HepG2 (cell line): Measurements from ENCODE around the gene APOLD1. TPM values are rescaled to one million over a fixed set of nuclear protein-coding genes. Genes with fewer than 3 reads are reported as not detected.

ENCODE experiments used
- AGO1 ChIP-seq: fragments of 200-400 bp; formaldehyde crosslinking; IDR thresholded peaks from 2 replicates; pipeline ENCODE4 v1.6.1; 2017; ENCODE audit warnings: mild to moderate bottlenecking, low read depth, low read length, moderate library complexity; ENCODE audit not compliant: poor library complexity, severe bottlenecking
- AHR ChIP-seq: IDR thresholded peaks from 2 replicates; pipeline ENCODE4 v1.6.1; 2018; ENCODE audit warnings: missing genetic modification reagents, missing compliant biosample characterization
- KLF6 ChIP-seq: IDR thresholded peaks from 2 replicates; pipeline ENCODE4 v1.8.0; 2016; ENCODE audit warnings: missing biosample characterization, missing genetic modification reagents
- MLXIP ChIP-seq: sonication (generic); formaldehyde crosslinking; IDR thresholded peaks from 2 replicates; pipeline ENCODE4 v1.9.0; 2021; ENCODE audit warnings: missing genetic modification reagents, borderline replicate concordance
- STAT5B ChIP-seq: sonication (generic); formaldehyde crosslinking; IDR thresholded peaks from 2 replicates; pipeline ENCODE4 v1.4.0; 2020; ENCODE audit warnings: missing genetic modification reagents
- TCF12 ChIP-seq, 2 experiments: fragments of 450-650 bp in 1 of 2; sonication (generic) in 1 of 2; formaldehyde crosslinking in 1 of 2; IDR thresholded peaks; 2 replicates each; pipeline versions ENCODE4 v1.6.1 to v1.8.0; 2017 to 2022; ENCODE audit warnings: antibody characterized with exemption in 1 of 2, mild to moderate bottlenecking in 1 of 2, missing genetic modification reagents in 1 of 2, moderate library complexity in 1 of 2
- TEAD2 ChIP-seq: sonication (generic); formaldehyde crosslinking; IDR thresholded peaks from 2 replicates; pipeline ENCODE4 v1.9.0; 2021; ENCODE audit warnings: missing genetic modification reagents
- YEATS2 ChIP-seq: sonication (generic); formaldehyde crosslinking; IDR thresholded peaks from 2 replicates; pipeline ENCODE4 v1.4.0; 2020; ENCODE audit warnings: missing genetic modification reagents, borderline replicate concordance
- ZIK1 ChIP-seq: sonication (generic); formaldehyde crosslinking; IDR thresholded peaks from 2 replicates; pipeline ENCODE4 v1.5.0; 2020; ENCODE audit warnings: mild to moderate bottlenecking, low read depth, missing genetic modification reagents, borderline replicate concordance
- ZNF160 ChIP-seq: sonication (generic); formaldehyde crosslinking; IDR thresholded peaks from 2 replicates; pipeline ENCODE4 v1.8.0; 2022; ENCODE audit warnings: mild to moderate bottlenecking, inconsistent platforms, missing genetic modification reagents
- ZNF337 ChIP-seq: sonication (generic); formaldehyde crosslinking; IDR thresholded peaks from 2 replicates; pipeline ENCODE4 v1.5.1; 2020; ENCODE audit warnings: missing genetic modification reagents, low read depth, mild to moderate bottlenecking, borderline replicate concordance
- ZNF432 ChIP-seq: sonication (generic); formaldehyde crosslinking; IDR thresholded peaks from 2 replicates; pipeline ENCODE4 v1.5.0; 2020; ENCODE audit warnings: missing genetic modification reagents, mild to moderate bottlenecking, borderline replicate concordance
- polyA plus RNA-seq, 8 experiments: library from polyadenylated mRNA; depleted of rRNA in 3 of 8; stranded (reverse) in 7 of 8; unstranded in 1 of 8; fragments of >200 nt; fragmentation: Illumina TruSeq in 4 of 8; extraction: Trizol in 4 of 8; gene quantifications; 2 replicates each; pipeline versions ENCODE4 v1.2.1 to v1.2.3, GENCODE V29; 2011 to 2016; ENCODE audit warnings: low read depth in 4 of 8, missing spikeins in 1 of 8, mixed read lengths in 1 of 8; ENCODE audit not compliant: insufficient read depth in 1 of 8
- total RNA-seq, 5 experiments: library from RNA; depleted of rRNA; stranded (reverse); fragments of >200 nt; fragmentation: Illumina TruSeq; extraction: Trizol; gene quantifications; 2 replicates each; pipeline ENCODE4 v1.2.3, GENCODE V29; 2016; ENCODE audit warnings: low read depth in 1 of 5
- TF ChIP-seq, protein P1 (sequence below): sonication (generic); formaldehyde crosslinking; conservative IDR thresholded peaks from 2 replicates; pipeline ENCODE4 v1.4.0; 2020; ENCODE audit warnings: missing genetic modification reagents
- TF ChIP-seq, protein P2 (sequence below): sonication (generic); formaldehyde crosslinking; IDR thresholded peaks from 2 replicates; pipeline ENCODE4 v1.9.0; 2021; ENCODE audit warnings: missing genetic modification reagents, mild to moderate bottlenecking, borderline replicate concordance
- TF ChIP-seq, protein P3 (sequence below): sonication (generic); formaldehyde crosslinking; IDR thresholded peaks from 2 replicates; pipeline ENCODE4 v1.5.1; 2020; ENCODE audit warnings: missing genetic modification reagents, mild to moderate bottlenecking, borderline replicate concordance

Gene APOLD1
- total and polyA plus RNA-seq, 2 of the 13 experiments (the other 11 are each of a cell fraction or from before 2014, with no cell fraction given) = 0.20 to 0.84 TPM

DNA sequence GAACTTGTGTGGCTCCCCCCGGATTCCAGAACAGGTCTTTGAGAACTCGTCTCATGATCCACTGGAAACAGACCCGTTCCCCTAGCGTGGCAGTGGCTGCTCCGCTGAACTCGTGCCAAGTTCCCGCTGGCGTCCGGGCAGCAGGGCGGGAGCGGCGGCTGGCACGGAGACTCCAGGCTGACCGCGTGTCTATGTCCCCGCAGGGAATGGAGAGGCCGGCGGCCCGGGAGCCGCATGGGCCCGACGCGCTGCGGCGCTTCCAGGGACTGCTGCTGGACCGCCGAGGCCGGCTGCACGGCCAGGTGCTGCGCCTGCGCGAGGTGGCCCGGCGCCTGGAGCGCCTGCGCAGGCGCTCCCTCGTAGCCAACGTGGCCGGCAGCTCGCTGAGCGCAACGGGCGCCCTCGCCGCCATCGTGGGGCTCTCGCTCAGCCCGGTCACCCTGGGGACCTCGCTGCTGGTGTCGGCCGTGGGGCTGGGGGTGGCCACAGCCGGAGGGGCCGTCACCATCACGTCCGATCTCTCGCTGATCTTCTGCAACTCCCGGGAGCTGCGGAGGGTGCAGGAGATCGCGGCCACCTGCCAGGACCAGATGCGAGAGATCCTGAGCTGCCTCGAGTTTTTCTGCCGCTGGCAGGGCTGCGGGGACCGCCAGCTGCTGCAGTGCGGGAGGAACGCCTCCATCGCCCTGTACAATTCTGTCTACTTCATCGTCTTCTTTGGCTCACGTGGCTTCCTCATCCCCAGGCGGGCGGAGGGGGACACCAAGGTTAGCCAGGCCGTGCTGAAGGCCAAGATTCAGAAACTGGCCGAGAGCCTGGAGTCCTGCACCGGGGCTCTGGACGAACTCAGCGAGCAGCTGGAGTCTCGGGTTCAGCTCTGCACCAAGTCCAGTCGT is 1.5 kb downstream of the APOLD1 start (continued):
- TF ChIP-seq ZNF432 (CRISPR knock-in tag) (no peak), AHR (peak; percentile 58; the same call in 1 of the 2 replicates), KLF6 (CRISPR knock-in tag) (peak; percentile 81; the same call in 1 of the 2 replicates), TEAD2 (CRISPR knock-in tag) (peak; percentile 89; the same call in 1 of the 2 replicates), STAT5B (CRISPR knock-in tag) (0 out of 2 replicates have a peak, but pooled peaks have one; percentile 26), ZNF160 (CRISPR knock-in tag) (peak; percentile 45; the same call in 1 of the 2 replicates), AGO1 (no peak), MLXIP (CRISPR knock-in tag) (no peak), YEATS2 (CRISPR knock-in tag) (peak; percentile 55; the same call in 1 of the 2 replicates), ZNF337 (no peak), ZIK1 (CRISPR knock-in tag) (no peak), TCF12 (IDR thresholded peaks at IDR 0.05) (no peak), TCF12 (CRISPR knock-in tag; IDR thresholded peaks at IDR 0.05) (0 out of 2 replicates have a peak, but pooled peaks have one; percentile 50)
- TF ChIP-seq, protein P1, sequence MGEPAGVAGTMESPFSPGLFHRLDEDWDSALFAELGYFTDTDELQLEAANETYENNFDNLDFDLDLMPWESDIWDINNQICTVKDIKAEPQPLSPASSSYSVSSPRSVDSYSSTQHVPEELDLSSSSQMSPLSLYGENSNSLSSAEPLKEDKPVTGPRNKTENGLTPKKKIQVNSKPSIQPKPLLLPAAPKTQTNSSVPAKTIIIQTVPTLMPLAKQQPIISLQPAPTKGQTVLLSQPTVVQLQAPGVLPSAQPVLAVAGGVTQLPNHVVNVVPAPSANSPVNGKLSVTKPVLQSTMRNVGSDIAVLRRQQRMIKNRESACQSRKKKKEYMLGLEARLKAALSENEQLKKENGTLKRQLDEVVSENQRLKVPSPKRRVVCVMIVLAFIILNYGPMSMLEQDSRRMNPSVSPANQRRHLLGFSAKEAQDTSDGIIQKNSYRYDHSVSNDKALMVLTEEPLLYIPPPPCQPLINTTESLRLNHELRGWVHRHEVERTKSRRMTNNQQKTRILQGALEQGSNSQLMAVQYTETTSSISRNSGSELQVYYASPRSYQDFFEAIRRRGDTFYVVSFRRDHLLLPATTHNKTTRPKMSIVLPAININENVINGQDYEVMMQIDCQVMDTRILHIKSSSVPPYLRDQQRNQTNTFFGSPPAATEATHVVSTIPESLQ (CRISPR knock-in tag) = 0 out of 2 replicates have a peak, but pooled peaks have one; percentile 72
- TF ChIP-seq, protein P2, sequence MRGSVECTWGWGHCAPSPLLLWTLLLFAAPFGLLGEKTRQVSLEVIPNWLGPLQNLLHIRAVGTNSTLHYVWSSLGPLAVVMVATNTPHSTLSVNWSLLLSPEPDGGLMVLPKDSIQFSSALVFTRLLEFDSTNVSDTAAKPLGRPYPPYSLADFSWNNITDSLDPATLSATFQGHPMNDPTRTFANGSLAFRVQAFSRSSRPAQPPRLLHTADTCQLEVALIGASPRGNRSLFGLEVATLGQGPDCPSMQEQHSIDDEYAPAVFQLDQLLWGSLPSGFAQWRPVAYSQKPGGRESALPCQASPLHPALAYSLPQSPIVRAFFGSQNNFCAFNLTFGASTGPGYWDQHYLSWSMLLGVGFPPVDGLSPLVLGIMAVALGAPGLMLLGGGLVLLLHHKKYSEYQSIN = no peak
- TF ChIP-seq, protein P3, sequence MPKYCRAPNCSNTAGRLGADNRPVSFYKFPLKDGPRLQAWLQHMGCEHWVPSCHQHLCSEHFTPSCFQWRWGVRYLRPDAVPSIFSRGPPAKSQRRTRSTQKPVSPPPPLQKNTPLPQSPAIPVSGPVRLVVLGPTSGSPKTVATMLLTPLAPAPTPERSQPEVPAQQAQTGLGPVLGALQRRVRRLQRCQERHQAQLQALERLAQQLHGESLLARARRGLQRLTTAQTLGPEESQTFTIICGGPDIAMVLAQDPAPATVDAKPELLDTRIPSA (CRISPR knock-in tag) = no peak
